ENCODE measurements around the gene RARG. TPM values are rescaled to one million over a fixed set of nuclear protein-coding genes. Genes with fewer than 3 reads are reported as not detected.
"Not testable (repeated sequence)": the region's sequence is repeated elsewhere in the genome, so short reads cannot be mapped to it uniquely, and the experiment has no call there.

The RARG gene
- total RNA-seq, 1 experiment from 2014 or later, result 11.1 TPM

DNA sequence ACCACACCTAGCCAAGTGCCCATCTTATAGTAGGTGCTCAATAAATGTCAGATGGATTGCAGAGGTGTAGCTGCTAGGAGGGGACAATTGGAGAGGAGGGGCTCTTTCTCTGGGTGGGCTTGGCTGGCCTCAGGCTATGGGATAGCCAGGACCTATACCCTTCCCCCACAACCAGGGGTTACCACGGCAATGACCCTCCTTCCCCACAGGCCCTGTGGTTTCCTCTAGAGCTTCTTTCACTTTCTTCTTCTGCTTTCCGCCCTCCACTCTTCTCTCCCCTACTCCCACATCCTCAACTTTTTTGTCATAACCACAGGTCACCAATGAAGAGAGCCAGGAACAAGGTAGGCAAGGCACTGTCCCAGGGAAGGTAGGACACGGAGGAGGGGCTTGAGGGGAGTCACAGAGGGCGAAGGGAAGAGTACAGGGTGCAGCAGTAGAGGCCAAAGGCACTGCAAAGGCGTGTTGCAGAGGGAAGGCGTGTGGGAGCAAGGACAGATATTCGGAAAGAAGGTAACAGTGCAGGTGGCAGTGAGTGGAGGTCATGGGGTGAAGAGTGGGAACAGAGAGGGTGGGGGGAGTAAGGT lies 23.0 kb downstream of the RARG start:
- no peak for DNase-seq (ENCODE audit: low read depth)

DNA sequence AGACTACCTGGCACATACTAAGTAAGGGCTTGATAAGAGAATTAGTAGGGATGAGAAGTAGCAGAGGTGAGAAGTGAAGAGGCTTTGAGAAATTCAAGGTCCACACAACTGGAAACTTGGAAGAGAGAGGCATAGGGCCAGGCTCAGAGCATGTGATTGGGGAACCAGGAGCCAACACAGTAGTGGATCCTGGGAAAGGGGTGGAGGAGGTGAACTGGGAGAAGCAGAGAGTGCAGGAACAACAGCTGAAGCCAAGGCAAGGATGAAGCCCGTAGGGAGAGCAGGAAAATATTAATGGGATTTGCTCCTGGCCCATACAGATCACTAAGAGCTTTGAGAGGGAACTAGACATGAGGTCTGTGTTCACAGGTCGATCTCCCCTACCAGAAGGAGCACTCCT lies 23.6 kb downstream of the RARG start:
- DNase-seq (ENCODE audit: low read depth), result no peak

- no peak for DNase-seq (ENCODE audit: low read depth)
Measured at GRCh38 chr12:53207042-53207441, 25.0 kb downstream of the RARG start, which contains the start of gene ITGB7. ITGB7 (minus strand) TSS chr12:53207251; CDS start chr12:53200443, 6,808 bp downstream.

DNA sequence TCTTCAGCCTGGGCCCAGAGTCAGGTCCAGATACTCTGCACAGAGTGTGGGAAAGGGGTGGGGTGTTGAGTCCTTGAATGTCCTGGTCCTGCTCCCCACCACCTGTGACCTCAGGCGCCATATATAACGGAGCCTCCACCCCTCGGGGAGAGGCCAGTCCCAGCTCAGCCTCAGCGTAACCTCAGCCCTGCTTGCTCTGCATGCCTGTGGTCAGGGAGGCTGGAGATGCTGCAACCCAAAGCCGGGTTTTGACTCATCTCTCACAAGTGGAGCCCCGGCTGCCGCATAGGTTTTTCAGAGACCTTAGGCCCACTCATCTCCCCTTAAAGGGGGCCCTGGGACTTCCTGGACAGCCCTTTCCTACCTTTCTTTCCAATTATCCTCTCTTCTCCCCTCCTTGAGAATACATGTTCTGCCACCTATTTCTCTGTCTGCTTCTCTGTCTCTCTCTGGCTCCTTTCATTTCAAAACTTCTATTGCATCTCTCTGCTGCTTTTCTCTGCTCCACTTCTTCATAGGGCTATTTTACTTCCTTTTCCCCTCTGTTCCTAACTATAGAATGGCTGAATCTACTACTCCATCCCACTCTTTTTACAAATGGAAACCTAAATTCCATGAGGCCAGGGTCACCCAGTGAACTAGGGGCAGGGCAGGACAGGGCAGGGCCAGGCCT lies 26.1 kb downstream of the RARG start:
- peak; percentile 80 for DNase-seq (ENCODE audit: low read depth)

- DNase-seq (ENCODE audit: low read depth), result no peak
Measured at GRCh38 chr12:53204351-53204750, 27.7 kb downstream of the RARG start.

- DNase-seq (ENCODE audit: low read depth), result not testable (repeated sequence)
Measured at GRCh38 chr12:53202316-53202715, 29.7 kb downstream of the RARG start.

DNA sequence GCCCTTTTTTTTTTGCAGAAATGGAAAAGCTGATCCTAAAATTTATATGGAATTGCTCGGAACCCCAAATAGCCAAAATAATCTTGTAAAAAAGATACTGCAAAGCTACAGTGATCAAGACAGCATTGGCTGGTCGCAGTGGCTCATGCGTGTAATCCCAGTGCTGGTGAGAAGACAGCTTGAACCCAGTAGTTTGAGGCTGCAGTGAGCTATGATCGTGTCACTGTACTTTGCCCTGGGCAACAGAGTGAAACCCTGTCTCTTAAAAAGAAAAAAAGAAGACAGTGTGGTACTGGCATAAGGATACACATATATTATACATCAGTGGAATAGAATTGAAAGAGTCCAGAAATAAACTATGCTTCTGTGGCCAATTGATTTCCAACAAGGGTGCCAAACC lies 30.4 kb downstream of the RARG start:
- no peak for DNase-seq (ENCODE audit: low read depth)

GRCh38 chr12:53201177-53201541 lies 30.9 kb downstream of the RARG start:
- DNase-seq (ENCODE audit: low read depth), result no peak

- DNase-seq (ENCODE audit: low read depth), result no peak
Measured at GRCh38 chr12:53200458-53201176, 31.4 kb downstream of the RARG start.

- no peak for DNase-seq (ENCODE audit: low read depth)
Measured at GRCh38 chr12:53200107-53200457, 31.9 kb downstream of the RARG start.

DNA sequence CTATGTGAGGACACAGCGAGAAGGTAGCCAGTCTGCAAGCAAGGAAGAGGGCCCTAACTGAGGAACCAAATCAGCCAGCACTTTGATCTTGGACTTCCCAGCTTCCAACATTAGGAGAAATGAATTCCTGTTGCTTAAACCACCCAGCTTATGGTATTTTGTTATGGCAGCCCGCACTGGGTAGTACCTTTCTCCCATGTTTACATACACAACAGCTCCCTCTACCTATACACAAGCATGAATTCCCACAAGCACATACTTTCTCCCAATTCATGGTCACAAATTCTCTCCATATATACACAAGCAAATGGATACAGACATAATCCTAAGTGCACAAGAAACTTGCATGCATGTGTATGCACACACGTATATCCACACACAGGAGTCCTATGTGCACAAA lies 32.3 kb downstream of the RARG start:
- DNase-seq (ENCODE audit: low read depth), result no peak

- no peak for DNase-seq (ENCODE audit: low read depth)
Measured at GRCh38 chr12:53198486-53199110, 33.4 kb downstream of the RARG start.

DNA sequence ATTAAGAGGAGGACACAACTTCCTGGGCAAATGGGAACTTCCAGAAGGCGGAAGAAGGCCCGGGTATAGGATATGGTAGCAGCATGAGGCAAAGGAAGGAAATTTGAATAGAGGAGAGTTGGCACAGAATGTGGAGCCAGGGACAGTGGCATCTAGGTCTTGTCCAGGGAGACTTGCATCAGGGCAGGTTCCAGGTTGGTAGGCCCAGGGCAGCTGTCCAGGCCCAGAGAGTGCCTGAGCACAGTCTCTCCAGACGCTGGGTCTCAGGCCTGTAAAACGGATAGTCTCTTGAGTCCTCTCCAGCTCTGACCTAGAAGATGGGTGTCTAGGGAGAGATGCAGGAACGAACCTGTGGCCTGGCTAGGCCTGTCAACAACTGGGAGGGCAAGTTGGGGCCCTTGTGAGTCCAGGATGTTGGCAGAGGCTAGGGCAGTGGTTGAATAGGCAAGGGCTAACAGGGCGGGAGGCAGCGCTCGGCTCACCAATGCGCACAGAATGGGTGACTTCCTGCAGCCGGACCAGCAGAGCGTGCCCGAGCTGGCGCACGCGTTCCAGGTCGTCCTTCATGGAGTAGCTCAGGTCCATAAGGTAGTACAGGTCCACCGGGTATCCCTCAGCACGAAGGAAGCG lies 34.9 kb downstream of the RARG start:
- DNase-seq (ENCODE audit: low read depth), result no peak

- no peak for DNase-seq (ENCODE audit: low read depth)
Measured at GRCh38 chr12:53196486-53196885, 35.5 kb downstream of the RARG start.

DNA sequence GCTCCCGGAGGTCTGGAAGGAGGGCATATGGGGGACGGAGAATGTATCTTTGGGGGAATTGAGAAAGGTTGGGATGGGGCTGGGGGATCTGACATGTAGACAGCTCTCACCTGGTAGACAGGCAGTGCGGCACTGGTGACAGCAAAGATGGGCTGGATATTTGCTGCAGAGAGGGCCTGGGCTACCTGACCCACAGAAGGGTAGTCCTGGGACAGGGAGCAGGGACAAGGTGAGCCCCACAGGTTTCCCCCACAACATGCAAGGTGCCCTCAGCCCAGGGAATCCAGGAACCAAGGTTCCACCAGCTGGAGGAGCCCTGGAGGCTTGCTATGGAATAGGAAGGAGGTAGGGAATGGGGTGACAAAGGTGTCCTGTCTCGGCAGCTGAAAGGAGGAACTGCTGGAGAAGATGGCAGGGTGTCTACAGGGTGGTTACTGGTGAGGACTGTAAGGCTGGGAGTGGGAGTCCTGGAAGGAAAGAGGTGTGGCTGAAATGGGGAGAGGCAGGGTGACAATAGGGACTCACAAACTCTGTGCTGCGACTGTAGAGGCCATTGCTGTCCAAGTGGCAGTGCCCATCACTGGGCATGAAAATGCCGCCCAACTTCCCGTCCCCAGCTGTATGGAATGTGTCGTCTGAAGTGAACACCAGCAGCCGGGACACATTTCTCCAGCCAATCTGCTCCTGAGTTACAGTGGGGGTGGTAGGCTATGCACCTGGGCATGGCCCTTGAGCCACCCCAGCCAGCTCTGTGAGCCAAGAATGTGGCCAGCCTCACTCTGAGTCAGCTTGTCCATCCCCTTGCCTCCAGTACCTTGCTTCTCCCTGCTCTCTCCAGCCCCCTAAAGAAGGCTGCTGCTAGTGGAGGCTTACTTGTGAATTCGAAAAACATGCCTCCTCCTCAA lies 36.2 kb downstream of the RARG start:
- no peak for DNase-seq (ENCODE audit: low read depth)

- no peak for DNase-seq (ENCODE audit: low read depth)
Measured at GRCh38 chr12:53194973-53195372, 37.0 kb downstream of the RARG start.

DNA sequence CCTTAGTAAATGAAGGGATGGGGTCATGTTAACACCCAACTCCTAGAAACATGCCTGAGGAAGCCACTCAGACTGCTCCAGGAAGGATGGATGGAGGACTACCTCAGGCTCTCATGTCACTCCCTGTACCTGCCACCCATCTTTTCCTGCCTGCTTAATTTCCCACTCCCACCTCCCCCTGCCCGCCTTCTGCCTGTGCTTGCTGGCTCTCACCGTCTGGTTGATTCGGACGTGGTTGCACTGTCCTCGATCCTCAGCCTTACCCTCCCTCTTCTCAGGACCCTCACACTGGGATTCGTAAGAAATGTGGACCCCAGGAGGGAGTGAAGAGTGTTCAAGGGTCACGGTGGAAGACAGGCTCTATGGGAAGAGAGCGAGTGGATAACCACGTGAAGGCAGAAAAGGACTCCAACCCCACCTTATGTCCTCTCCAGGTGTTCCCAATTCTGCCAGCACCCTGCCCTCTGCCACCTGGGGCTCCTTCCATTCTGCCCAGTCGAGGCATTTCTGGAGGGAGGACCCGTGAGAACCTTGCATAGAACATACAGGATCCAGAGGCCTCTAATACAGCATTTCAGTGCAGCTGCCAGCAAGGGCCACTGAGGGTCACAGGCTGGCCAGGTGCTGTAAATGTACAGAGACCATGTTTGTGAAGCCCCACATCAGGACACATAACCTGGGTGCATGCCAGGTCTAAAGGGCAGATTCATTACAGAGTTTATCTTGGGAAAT lies 37.9 kb downstream of the RARG start:
- DNase-seq (ENCODE audit: low read depth), result no peak

DNA sequence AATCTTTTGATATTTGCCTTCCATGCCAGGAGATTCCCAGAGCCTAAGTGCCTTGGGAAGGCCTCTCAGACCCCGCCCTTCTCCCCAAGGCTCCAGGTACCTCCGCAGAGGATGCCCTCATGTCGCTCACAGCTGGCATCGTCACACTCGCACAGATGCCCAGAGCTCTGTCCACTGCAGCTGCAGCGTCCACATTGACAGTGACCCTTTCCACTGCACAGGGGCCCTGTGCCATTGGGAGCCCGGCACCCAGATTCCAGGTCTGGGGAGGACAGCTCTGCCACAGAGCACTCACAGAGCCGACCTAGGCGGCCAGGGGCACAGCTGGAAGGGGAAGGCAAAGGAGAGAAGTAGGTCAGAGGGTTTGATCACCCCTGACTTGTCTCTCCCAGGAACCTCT lies 39.0 kb downstream of the RARG start:
- no peak for DNase-seq (ENCODE audit: low read depth)

DNA sequence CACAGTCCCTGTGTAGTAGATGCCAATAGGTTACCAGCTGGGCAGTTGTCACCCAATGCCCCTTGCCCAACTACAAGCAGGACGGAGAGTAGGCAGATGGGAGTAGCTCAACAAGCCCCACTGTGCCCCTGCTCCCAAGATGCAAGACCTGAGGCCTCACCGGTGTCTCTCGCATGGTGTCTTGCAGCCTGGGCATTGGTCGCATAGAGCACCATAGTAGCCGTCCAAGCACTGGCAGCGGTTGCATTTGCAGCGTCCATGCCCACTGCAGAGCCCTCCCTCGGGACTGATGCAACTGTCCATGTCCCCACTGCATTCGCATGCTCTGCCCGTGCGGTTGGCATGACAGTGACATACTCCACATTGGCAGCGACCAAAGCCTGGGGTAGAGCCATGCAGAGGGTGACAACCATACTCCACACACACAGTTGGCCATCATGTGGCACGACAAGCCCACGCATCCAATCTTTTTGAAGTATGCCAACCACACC lies 39.4 kb downstream of the RARG start:
- no peak for DNase-seq (ENCODE audit: low read depth)

DNA sequence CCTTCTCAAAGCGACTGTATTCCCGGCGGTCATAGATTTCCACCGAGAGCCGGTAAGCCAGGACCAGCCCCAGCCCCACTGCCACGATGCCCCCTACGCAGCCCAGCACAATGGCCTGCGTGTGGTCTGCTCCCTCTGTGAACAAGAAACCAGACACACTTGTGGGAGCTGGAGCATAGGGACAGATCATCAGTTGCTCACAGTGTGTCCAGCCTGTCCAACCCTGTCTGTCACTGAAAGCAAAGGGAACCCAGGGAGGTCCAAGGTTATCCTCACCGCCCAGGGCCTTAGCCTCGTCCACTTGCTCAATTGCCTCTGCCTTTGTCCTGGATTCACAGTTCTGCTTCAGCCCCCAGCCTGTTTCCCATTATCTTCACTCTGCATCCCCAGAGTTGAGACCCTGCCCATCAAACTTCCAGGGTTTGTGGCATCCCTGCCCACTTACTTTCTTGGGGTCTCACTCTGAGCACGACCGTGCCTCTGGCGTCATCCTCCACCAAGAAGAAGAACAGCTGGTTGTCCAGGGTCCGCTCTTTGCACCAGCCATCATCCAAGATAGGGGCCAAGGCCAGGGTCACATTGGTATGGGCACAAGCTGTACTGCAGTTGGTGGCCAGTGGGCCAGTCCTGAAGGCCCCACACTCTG lies 40.0 kb downstream of the RARG start:
- DNase-seq (ENCODE audit: low read depth), result no peak
